T-helper 1 cell (primary cell): ENCODE measurements around the gene TREX2.

Experiments
- DNase-seq, 5 donors: peaks; one replicate each; pipeline ENCODE4 v3.0.0-alpha.2; 2012 to 2020

Gene TREX2

DNA sequence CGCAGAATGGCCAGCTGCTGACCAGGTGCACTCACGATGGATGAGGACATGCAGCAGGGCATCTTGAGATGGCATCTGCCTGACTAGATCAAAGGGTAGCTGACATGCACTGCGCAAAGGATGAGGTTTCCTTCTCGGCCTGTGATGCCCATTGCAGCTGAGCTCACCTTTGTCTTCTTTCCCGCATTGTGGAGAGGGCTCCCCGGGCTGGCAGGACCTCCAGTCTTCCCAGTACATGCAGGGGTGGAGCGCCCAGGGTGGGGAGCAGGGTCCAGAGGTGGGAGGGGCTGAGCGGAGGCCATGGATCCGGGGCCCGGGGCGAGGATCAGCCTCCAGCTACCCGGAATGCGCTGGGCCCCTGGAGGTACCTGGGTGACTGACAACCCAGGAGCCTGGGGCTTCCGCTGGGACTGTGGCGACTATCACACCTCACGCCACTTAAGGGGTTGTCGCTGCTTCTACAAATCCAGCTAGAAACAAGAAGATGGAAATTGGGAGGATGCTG is 12.0 kb downstream of the TREX2 start:
- no peak for DNase-seq

DNA sequence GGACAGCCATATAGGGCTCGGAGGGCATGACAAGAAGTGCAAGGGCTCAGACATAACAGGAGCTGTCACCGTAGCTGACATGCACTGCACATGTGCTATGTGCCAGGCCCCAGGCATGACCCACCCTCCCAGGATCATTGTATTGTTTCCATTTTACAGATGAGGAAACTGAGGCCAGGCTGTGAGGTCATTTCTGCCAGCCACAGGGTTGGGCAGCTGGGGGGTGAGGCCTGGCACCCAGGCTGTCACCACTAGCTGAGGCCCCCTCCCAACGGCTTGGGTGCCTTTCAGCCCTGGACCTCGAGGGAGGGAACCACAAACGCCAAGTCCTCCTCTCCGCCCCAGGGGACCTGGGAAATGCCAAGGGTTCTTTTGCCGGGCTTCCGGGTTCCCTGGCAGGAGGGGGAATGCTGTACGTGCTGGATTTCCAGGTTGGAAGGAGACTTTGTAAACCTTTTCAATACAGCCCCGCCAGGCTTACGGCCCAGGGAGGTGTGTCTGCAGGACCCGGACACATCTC is 12.6 kb downstream of the TREX2 start:
- DNase-seq = no peak

DNA sequence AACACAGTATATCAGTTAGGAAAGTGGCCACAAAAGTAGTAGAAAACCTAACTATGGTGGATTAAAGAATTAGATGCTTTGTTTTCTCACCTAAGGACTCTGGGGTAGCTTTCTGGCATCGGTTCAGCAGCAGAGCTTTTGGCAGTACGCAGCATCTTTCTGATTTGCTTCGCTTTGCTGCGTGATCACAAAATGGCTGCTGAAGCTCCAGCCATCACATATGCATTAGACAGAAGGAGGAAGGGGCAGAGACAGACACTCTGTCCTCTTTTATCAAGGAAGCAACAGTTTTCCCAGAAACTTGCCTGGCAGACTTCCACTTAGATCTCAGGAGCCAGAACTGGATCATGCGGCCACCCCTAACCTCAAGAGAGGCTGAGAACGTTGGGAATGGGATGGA is 15.1 kb downstream of the TREX2 start:
- DNase-seq = no peak

DNA sequence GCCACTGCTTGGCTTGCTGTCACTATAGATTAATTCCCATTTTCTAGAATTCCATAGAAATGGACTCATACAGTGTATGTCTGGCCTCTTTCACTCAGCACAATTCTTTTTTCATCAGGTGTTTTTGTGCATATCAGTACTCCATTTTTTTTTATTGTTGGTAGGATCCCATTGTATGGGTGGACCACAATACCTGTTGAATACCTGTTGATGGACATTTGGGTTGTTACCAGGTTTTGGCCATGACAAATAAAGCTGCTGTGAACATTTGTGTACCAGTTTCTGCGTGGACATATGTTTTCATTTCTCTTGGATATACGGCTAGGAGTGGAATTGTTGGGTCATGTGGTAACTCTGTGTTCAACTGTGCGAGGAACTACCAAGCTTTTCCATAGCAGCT is 19.7 kb downstream of the TREX2 start:
- no peak for DNase-seq

DNA sequence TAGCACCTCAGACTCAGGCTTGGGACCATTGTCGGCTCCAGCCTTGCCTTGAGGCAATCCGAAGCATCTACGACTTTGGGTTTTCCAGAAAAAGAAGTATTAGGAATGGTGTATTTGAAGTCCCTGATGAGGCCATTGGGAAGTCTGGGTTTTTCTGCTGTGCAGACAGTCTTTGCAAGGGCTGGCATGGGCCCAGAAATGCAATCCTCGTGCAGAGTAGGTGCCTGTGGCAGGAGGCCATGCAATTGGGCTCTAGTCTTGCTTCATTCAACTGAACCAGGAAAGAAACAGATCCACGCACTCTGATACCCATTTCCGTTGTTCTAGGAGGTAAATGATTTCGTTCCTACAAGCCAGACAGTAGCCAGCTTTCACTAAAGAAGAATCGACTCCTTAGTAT is 22.2 kb downstream of the TREX2 start:
- no peak for DNase-seq

DNA sequence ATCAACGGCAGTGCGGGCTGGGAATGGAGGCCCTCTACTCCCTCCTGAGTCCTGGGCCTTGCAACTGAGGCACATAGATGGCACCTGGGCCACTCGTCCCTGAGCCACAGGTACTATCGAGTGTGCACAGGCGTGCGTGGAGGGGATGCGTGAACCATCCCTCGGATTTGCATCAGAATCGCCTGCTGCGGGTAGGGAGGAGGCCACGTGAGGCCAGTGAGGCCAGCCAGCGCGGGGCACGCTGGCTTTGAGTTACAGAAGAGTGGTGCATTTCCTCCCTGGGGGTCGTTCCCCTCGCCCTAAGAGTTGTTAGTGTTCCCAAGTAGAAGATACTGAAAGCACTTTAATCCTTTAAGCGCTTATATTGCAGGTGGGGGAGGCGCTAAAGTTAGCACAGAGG is 24.0 kb downstream of the TREX2 start:
- DNase-seq = no peak

DNA sequence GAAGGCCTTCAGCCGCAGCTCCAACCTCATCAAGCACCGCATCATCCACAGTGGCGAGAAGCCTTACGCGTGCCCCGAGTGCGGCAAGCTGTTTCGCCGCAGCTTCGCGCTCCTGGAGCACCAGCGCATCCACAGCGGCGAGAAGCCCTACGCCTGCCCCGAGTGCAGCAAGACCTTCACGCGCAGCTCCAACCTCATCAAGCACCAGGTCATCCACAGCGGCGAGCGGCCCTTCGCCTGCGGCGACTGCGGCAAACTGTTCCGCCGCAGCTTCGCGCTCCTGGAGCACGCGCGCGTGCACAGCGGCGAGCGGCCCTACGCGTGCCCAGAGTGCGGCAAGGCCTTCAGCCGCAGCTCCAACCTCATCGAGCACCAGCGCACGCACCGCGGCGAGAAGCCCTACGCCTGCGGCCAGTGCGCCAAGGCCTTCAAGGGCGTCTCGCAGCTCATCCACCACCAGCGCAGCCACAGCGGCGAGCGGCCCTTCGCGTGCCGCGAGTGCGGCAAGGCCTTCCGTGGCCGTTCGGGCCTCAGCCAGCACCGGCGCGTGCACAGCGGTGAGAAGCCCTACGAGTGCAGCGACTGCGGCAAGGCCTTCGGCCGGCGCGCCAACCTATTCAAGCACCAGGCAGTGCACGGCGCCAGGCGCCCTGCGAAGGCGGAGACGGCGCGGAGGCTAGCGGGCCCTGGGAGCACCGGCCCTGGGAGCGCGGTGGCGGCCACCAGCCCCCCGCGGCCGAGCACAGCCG is 24.8 kb downstream of the TREX2 start:
- no peak for DNase-seq

DNA sequence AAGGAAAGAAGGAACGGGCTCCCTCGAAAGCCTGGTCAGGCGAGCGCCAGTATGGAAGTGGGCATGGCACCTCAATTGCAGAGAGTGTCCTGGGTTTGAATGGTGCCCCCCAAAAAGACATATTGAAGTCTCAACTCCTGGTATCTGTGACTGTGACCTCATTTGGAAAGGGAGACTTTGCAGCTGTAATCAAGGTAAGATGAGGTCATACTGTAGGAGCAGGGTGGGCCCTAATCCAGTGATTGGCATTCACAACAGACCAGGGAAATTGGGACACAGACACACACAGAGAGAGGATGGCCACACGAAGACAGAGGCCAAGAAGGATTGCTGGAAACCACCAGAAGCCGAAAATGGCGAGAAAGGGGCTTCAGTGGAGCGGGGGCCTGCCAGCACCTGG is 28.2 kb downstream of the TREX2 start:
- DNase-seq = no peak

DNA sequence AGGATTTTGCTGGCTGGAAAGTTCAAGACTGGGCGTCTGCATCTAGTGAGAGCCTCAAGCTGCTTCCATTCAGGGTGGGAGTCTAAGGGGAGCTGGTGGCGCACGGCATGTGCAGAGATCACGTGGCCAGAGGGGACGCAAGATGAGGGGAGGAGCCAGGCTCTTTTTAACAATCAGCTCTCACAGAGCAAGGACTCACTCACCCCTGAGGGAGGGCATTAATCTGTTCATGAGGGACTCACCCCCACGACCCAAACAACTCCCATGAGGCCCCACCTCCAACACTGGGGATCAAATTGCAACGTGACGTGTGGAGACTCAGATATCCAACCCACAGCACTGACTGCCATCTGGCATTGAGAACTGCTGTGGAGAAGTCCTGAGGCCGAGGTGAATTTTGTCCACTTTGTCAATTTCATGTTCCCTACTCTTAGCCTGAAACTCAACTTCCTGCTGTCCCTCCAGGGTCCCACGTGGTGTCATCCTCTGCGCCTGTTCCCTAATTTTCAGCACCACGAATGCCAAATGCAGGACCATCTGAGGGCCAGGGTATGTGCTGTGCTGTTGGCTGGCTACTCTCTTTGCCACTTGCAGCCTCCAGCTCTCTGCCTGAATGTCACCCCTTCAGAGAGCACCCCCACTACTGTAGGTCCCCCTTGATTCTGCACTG is 28.9 kb downstream of the TREX2 start:
- DNase-seq = no peak

DNA sequence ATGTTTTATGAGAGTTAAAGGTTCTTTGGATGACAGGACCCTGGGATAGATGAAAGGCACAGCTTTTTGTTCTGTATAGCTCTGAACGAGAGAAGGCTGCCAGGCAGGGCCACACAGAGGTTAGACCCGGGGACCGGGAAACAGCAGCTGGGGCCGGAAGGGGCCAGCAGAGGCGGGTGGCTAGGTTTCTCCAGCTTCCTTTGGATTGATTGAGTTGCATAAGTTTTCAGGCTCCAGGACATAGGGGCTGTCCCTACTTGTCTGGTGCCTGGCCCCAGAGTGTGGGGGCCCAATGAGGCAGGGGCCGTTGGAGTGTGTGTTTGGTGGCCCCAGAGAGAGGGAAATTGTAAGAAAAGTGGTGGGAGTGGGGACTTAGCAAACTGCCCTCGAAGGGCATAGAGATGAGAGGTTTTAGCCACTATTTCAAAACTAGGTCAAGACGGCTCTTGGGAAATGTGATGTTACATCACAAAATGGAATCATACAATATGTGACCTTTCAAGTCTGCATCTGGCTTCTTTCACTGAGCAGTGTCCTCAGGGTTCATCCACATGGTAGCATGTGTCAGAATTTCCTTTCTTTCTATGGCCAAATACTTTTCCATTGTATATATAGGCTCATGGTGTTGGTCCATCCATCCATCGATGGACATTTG is 30.9 kb downstream of the TREX2 start:
- no peak for DNase-seq

DNA sequence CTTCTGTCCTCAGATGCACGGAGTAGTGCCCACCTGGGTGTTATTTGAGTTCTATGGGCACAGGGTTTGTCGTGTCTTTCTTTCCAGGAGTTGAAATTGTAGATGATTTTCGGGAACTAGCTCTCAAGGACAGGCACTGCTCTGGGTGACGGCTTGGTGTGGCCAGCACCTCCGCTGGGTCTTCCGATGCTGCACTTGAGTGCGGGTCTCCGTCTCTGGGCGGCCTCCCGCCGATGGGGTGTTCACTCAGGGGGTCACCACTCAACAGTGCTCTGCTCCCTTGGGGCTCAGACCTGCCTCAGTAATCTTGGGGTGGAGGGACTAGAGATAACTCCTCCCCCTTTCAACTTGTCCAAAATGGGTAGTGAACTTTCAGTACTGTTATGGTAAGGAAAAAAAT is 32.1 kb downstream of the TREX2 start:
- DNase-seq = no peak

DNA sequence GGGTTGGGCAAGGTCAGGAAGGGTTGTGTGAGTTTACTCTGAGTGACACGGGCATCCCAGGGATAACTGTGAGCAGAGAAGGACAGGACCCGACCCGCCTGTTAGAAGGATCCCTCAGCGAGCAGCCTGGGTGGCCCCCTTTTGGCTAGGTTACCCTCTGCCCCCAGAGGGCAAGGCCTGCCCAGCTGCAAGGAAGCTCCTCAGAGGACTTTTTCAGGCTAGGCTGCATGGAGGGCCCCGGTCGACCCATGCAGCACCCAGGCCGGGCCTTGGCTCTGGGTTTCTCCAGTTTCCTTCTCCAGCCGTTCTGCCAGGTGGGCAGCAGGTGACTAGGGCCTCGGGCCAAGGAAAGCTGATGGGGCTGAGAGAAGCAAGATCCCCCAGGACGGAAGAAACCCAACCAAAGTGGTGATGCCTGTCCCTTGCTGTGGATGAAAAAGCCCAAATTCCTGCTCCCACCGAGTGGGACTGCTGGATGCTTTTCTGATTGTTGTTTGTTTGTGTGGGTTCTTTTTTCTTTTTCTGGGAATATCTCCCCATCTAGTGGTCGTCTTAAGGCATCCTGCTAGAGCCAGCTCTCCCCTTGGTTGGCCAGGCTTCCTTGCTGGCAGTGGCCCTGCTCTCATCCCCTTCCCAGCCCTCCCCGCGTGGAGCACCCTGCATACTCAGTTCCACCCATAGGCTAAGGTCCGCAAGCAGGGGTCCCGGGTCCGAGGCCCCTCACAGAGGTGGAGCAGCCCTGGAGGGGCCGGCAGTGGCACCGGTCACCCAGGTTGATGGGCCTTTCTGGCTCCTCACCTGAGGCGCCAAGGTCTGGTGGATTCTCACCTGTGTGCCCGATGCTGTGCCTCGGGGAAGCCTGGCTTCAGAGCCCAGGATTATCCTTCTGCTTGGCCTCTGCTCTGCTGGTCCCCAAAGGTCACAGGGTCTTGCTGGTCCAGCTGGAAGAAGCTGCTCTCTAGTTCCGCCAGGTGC is 32.8 kb downstream of the TREX2 start:
- DNase-seq = no peak

DNA sequence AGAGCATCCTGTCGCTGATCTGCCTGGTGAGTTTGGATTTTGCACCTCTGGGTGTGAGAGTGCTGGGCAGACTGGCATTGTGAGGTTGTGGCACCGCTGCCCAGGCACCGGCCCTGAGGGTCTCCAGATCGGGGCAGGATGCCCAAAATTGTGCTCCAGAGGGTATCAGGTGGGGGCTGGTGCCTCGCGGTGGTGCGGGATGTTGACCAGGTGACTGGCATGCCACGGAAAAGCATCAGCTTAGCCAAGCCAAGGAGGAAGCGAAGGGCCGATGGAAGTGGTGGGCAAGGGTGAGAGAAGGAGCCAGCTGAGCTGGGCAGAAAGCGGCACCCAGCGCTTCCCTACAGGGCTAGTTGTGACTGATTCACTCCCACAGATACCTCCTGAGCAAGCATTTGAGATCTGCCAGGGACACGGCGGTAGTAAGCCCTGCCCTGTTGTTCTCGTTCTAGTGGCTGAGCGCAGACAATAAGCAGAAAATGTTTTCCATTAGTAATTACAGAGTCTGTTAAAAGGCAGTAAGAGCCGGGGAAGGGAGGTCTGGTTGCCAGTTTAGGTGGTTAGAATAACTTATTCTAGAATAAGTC is 33.8 kb downstream of the TREX2 start:
- DNase-seq = no peak

DNA sequence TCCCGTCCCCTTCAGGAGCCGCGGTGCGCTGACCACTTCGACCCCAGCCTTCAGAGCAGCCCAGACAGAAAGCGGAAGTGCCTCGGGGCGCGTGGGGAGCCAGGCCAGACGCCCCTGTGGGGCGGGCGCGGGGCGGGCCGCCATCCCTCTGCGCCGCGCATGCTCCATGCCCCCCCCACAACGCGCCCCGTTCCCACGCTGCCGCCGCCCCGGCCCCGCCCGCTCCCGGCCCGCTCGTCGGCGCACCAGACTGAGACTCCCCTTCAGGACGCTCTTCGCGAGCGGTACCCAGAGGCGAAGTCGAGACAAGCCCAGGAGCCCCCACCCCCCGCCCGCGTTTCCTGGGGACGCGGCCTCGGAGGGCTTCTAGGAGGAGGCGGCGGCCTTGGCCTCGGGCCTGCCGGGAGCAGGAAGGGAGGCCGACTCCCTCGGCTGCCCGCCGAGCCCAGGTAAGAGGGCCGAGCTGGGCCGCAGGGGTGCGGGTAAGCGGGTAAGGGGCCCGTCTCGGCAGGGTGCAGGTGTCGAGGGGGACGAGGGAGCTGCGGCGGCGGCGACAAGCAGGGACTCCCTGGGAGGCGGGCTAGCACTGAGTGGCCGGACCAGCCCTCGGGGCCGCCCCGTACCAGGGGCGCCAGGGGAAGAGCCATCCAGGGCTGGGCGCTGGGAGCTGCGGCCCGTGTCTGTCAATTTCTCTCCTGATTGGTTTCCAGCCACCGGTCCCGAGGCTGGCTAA is 34.4 kb downstream of the TREX2 start, which contains the start of gene ZFP92:
TSS of gene ZFP92 (plus strand) at position 218 of the 733 bp plus-strand sequence. CDS start 6,851 bp downstream, outside the sequence.
- DNase-seq = peak in 3 of 5 donors; percentile 4 to 29 (median 16)

DNA sequence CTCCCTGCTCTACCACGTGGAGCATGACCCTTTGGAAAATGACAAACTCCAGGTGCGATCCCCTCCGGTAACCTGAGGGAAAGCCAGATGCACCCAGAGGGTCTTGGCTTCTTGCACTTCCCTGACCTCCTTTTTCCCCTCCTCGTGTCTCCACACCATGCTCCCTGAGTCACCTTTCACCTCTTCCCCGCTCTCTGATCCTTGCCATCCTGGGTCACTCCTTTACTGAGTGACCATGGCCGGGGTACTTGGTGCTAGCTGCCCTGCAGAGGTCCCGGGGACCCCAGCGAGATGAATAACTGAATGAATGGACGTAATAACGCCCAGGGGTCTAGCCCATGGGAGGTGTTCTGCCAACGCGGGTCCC is 35.0 kb downstream of the TREX2 start:
- DNase-seq = no peak

DNA sequence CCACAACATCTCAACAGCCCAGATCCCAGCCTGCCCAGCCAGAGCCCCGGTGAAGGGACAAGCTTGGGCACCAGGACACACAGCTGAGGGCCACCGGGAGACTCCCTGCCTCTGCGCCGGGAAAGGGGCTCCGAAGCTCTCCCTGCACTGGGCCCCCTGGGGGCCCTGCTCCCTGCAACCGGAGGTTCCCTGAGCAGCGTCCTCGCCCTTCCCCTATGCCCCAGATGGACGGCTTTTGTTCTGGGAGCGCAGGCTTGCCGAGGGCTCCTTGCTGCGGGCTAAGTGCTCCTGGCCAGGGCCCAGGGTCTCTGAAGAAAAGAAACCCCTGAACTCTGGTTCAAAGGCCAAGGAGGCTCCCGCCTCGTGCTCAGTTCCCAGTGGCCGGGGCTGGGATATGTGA is 35.5 kb downstream of the TREX2 start:
- DNase-seq = no peak

DNA sequence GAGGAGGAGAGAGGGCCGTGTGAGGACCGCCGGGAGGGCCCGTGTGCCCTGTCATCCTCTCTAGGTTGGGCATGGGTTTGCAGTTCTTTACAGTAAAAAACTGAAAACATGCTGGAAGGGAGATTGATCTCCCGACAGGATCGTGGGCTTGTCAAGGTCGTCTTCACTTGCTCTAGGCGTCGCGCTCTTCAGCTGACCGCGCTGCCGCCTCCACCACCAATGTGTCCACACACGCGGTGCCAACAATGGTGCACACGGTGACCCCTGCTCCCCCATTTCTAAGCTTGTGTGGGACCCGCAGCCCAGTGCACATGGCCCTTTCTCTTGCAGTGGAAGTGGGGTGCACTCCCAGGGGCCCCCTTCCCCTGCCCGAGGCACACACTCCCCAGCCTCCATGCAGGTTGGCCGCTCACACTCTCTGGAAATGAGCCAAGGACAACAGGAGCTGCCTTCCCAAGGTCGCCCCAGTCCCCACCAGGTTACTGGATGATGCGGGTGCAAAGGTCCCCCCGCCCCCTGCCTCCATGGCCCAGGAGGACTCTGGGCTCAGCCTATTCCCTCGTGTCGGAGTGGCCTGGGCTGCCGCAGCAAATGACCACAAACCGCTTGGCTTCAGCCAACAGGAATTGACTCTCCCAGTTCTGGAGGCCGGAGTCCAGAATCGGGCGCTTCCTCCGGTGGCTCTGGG is 36.3 kb downstream of the TREX2 start:
- DNase-seq = no peak

DNA sequence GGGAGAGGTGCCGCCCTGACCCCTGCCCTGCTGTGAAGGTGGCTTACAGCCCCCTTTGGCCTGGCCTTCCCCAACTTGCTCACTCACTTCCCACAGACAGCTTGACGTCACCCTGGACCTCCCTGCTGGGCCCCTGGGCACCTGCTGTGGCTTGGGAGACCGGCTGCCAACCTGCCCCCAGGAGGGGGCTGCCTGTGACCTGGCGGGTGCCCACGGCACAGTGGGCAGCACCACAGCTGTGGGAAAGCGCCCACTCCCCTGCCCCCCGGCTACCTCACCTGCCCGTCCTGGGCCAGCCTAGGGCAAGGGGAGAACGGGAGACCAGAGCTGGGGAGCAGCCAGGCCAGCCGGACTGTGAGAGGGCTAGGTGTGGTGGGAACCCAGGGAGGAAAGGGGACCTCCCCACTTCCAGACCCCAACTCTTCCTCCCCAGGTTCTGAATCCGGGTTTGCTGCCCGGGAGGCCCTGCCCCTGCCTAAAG is 36.9 kb downstream of the TREX2 start:
- no peak for DNase-seq

DNA sequence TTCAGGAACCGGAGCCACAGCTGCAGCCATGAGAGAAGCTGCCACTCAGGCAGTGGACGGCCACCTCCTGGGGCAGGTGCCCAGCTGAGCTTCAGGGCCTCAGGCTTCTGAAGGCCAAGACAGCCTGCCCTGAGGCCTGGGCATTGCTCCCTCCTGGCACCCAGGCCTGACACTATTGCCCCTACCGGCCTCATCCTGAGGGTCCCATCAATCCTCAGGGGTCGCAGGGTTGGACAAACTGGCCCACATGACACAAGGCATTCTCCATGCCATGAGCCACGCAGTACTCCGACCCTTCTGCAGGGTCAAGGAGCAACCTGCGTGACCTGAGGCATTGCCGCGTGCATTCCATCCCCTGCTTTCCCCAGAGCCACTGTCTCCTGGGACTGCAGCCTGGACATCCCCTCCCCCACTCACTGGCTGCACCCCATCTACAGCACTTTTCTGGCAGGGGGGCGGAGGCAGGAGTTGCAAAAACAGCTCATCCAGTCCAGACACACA is 37.6 kb downstream of the TREX2 start:
- DNase-seq = no peak

DNA sequence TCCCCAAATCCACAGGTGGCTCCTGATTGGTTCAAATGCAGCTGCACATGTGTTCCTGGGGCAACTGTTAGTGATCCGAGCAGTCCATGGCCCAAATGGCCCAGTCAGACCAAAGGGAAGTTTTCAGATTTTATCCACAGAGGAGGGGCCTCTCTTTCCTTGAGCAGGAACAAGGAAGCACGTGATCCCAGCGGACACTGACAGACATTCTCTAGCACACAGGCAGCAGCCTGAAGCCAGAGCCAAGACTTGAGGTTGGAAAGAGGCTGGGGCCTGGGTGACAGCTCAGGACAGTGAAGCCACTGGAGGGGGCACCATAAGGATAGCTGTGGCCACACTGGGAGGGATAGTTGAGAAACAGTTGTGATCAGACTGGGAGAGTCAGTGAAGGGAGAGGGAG is 38.1 kb downstream of the TREX2 start:
- DNase-seq = no peak
